Neural cell (in vitro differentiated cells): ENCODE data around the gene PANX2.
"Not testable (repeated sequence)": the region's sequence is repeated elsewhere in the genome, so short reads cannot be mapped to it uniquely, and the experiment has no call there.

Experiments
- EP300 ChIP-seq: fragments of 450-650 bp; conservative IDR thresholded peaks from 2 replicates; pipeline ENCODE4 v1.6.1; 2014; ENCODE audit warnings: antibody characterized with exemption, mild to moderate bottlenecking, moderate library complexity; ENCODE audit not compliant: poor library complexity, severe bottlenecking
- POLR2AphosphoS5 ChIP-seq: IDR thresholded peaks from 2 replicates; pipeline ENCODE4 v1.6.1; 2012
- SMC3 ChIP-seq: fragments of 450-650 bp; conservative IDR thresholded peaks from 2 replicates; pipeline ENCODE4 v1.6.1; 2014; ENCODE audit warnings: antibody characterized with exemption, mild to moderate bottlenecking, moderate library complexity; ENCODE audit not compliant: poor library complexity
- TF ChIP-seq, protein P1 (sequence below): fragments of 450-650 bp; IDR thresholded peaks from 2 replicates; pipeline ENCODE4 v1.5.1; 2014; ENCODE audit warnings: antibody characterized with exemption, mild to moderate bottlenecking, moderate library complexity; ENCODE audit not compliant: poor library complexity, severe bottlenecking

DNA sequence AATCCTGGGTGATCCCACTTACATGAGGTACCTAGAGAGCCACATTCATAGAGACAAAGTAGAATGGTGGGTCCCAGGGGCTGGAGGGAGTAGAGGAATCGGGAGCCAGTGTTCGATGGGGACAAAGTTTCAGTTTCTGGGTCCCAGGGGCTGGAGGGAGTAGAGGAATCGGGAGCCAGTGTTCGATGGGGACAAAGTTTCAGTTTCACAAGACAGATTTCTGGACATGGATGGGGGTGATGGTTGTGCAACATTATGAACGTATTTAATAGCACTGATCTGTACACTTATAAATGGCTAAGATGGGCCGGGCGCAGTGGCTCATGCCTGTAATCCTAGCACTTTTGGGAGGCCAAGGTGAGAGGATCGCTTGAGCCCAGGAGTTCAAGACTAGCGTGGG lies 34.5 kb downstream of the PANX2 start:
- TF ChIP-seq POLR2AphosphoS5, SMC3, EP300: not testable (repeated sequence)
- TF ChIP-seq, protein P1, sequence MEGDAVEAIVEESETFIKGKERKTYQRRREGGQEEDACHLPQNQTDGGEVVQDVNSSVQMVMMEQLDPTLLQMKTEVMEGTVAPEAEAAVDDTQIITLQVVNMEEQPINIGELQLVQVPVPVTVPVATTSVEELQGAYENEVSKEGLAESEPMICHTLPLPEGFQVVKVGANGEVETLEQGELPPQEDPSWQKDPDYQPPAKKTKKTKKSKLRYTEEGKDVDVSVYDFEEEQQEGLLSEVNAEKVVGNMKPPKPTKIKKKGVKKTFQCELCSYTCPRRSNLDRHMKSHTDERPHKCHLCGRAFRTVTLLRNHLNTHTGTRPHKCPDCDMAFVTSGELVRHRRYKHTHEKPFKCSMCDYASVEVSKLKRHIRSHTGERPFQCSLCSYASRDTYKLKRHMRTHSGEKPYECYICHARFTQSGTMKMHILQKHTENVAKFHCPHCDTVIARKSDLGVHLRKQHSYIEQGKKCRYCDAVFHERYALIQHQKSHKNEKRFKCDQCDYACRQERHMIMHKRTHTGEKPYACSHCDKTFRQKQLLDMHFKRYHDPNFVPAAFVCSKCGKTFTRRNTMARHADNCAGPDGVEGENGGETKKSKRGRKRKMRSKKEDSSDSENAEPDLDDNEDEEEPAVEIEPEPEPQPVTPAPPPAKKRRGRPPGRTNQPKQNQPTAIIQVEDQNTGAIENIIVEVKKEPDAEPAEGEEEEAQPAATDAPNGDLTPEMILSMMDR, result not testable (repeated sequence)
